H1 (cell line): ENCODE measurements around the gene ZNF550.

ENCODE experiments used
- BACH1 ChIP-seq: IDR thresholded peaks from 2 replicates; pipeline ENCODE4 v1.6.1; 2012; ENCODE audit warnings: low read length, improper control_type of control experiment
- EZH2 ChIP-seq: fragments of 200-600 bp; sonication (generic); IDR thresholded peaks from 2 replicates; pipeline ENCODE4 v1.7.1; 2012; ENCODE audit warnings: low read depth, mild to moderate bottlenecking, moderate library complexity, low read length, inconsistent platforms; ENCODE audit not compliant: severe bottlenecking
- JUN ChIP-seq: IDR thresholded peaks from 2 replicates; pipeline ENCODE4 v1.6.1; 2011; ENCODE audit warnings: low read depth, mild to moderate bottlenecking, improper control_type of control experiment, low read length

GRCh38 chr19:57559008-57559403 lies 657 bp downstream of the ZNF550 start:
- TF ChIP-seq EZH2: no peak
- TF ChIP-seq JUN: no peak
- no peak for TF ChIP-seq BACH1
